GM18907 (cell line): ENCODE measurements around the gene GTF2H4.

Experiments used
- ATAC-seq: cut with Tn5 transposase; IDR thresholded peaks from one replicate; pipeline ENCODE4 v1.9.1; 2021; ENCODE audit warnings: mild to moderate bottlenecking, moderate library complexity; ENCODE audit not compliant: unreplicated experiment

Gene GTF2H4

GRCh38 chr6:30951907-30952469, 44.0 kb downstream of the GTF2H4 start:
- no peak for ATAC-seq

DNA sequence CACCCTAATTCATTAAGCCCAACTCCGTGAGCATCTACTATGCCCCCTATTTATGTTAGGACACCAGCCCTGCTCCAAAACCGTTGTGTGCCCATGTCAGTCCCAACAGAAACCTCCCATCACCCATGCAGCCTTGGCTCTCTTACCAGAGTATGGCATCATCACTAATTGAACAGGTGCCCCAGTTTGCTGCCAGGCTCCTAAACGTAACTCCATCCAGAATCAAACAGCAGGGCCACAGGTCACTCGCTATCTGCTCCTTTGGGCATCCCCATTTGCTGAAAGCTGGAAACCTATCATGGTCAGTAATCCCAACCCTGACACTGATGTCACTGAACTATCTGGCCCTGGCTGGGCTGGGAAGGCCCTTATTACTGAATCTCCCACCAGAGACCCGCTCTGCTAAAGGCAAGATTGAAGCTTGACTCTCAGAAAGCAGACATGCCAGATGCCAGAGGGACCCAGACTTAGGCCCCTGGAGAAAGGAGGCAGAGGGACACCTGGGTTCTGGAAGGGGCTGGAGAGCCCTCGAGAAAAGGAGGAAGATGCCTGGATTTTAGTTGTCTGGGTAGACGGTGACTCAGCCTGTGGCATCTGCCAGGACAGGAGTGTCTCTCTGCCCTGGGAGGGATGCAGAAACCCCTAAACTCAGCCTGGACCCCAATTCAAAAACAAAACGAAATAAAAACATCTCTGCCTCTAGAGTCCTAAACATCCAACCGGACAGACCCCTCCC, 46.8 kb downstream of the GTF2H4 start:
- ATAC-seq, result no peak

- peak; percentile 64 for ATAC-seq
These were observed 47.5 kb downstream of the GTF2H4 start for GRCh38 chr6:30955367-30956042.

- ATAC-seq, result no peak
These were observed 49.7 kb downstream of the GTF2H4 start for GRCh38 chr6:30957716-30958115.

GRCh38 chr6:30960907-30961673, 53.1 kb downstream of the GTF2H4 start:
- ATAC-seq, result no peak

GRCh38 chr6:30962716-30963115, 54.7 kb downstream of the GTF2H4 start:
- ATAC-seq, result no peak

DNA sequence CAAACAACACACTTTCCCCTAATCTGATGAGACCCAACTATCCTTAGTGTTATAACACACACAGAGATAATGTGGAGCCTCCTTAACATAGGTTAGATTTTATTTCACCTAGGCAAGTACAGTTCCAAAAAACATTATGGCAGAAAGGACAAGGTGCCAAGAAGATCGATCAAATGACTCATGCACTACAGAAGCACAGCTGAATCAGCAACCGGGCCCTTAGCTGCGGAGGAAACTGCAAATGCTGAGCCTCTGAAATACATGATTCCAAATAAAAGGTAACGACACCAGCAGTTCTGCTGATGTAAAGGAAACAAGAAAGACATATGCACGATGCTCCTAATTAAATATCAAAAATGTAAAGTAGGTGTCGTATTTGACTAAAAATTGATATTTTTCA, 55.6 kb downstream of the GTF2H4 start:
- no peak for ATAC-seq
